ENCODE measurements around the gene WDR72.

DNA sequence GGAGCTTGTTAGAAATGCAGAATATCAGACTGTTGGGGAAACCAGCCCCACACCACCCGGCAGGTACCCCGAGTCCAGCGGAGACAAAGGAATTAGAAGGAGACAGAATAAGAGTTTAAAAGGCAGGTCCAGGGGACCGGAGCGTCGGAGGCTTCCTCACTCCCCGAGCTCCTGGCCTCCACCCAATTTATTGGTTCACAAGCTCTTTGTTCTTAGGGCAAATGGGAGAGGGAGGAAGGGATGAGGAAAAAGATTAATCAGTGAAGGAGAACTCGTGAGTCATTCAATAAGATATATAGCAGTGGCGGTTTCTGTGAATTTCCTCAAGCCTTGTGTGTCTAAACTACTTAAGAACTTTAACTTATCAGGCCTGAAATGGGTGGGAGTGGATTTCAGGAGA lies 32.1 kb upstream of the WDR72 start:
- TF ChIP-seq SUZ12 (IDR thresholded peaks at IDR 0.05; ENCODE audit: extremely low read depth, insufficient read depth, insufficient read length) (no peak), ZNF274 (IDR thresholded peaks at IDR 0.05; ENCODE audit: low read depth, low read length) (no peak), YY1 (IDR thresholded peaks at IDR 0.05; ENCODE audit: insufficient read depth, insufficient read length) (no peak)

Data from NT2/D1 (cell line).